ENCODE results near the gene SYK.

SYK gene

DNA sequence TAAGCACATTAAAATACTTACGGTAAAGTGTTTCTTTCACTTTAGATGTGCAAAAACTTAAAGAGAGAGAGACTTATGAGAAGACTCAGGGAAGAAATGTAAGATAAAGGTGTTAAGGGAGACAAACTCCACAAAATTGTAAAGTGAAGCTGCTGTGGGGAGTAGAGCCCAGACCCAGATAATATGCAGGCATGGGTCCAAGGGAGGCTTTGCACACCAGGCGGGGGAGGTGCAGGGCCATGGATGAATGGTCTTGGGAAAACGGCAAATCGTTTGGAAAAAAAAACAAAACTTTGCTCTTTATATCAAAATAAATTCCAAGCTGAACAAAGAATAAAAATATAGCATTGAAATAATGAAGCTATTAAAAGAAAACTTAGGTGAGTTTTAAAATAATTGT is 9.1 kb downstream of the SYK start:
- TF ChIP-seq, protein P1, sequence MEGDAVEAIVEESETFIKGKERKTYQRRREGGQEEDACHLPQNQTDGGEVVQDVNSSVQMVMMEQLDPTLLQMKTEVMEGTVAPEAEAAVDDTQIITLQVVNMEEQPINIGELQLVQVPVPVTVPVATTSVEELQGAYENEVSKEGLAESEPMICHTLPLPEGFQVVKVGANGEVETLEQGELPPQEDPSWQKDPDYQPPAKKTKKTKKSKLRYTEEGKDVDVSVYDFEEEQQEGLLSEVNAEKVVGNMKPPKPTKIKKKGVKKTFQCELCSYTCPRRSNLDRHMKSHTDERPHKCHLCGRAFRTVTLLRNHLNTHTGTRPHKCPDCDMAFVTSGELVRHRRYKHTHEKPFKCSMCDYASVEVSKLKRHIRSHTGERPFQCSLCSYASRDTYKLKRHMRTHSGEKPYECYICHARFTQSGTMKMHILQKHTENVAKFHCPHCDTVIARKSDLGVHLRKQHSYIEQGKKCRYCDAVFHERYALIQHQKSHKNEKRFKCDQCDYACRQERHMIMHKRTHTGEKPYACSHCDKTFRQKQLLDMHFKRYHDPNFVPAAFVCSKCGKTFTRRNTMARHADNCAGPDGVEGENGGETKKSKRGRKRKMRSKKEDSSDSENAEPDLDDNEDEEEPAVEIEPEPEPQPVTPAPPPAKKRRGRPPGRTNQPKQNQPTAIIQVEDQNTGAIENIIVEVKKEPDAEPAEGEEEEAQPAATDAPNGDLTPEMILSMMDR (IDR thresholded peaks at IDR 0.05; ENCODE audit: low read depth, low read length) = no peak
- no peak for TF ChIP-seq MYC (IDR thresholded peaks at IDR 0.05; ENCODE audit: low read depth, low read length)
- TF ChIP-seq MAX (IDR thresholded peaks at IDR 0.05; ENCODE audit: low read depth, low read length) = no peak
- TF ChIP-seq POLR2A (IDR thresholded peaks at IDR 0.05; ENCODE audit: extremely low read depth, insufficient read length) = no peak
- DNase-seq (ENCODE audit: low read depth) = no peak
- no peak overlapping the region for H3K4me3 ChIP-seq (ENCODE audit: low read depth, low read length)

DNA sequence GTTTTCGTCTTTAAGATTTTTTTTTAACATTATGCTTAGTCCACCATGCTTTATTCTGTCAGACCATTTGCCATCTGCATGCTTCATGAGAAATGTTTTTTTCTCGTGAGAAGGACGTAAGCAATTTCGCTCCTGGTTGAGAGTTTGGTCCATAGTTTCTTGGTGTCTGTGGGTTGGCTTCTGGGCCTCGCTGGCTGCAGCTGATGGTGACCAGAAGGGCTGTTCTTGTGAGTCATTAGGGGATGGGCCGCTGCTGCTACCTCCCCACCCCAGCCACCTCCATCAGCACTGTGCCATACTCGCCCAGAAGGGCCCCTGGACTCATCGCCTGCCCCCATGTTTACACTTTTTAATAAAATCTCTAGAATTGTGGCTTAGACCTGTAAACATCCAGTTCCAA is 11.4 kb downstream of the SYK start:
- no peak overlapping the region for H3K4me3 ChIP-seq (ENCODE audit: low read depth, low read length)
- no peak for TF ChIP-seq MYC (IDR thresholded peaks at IDR 0.05; ENCODE audit: low read depth, low read length)
- no peak for TF ChIP-seq MAX (IDR thresholded peaks at IDR 0.05; ENCODE audit: low read depth, low read length)
- TF ChIP-seq POLR2A (IDR thresholded peaks at IDR 0.05; ENCODE audit: extremely low read depth, insufficient read length) = no peak
- TF ChIP-seq, protein P1 (IDR thresholded peaks at IDR 0.05; ENCODE audit: low read depth, low read length) = no peak
- DNase-seq (ENCODE audit: low read depth) = no peak

GRCh38 chr9:90813523-90813922 is 11.9 kb downstream of the SYK start:
- TF ChIP-seq MYC (IDR thresholded peaks at IDR 0.05; ENCODE audit: low read depth, low read length) (no peak), POLR2A (IDR thresholded peaks at IDR 0.05; ENCODE audit: extremely low read depth, insufficient read length) (no peak), MAX (IDR thresholded peaks at IDR 0.05; ENCODE audit: low read depth, low read length) (no peak)
- TF ChIP-seq, protein P1 (IDR thresholded peaks at IDR 0.05; ENCODE audit: low read depth, low read length) = no peak
- H3K4me3 ChIP-seq (ENCODE audit: low read depth, low read length) = no peak overlapping the region
- no peak for DNase-seq (ENCODE audit: low read depth)

DNA sequence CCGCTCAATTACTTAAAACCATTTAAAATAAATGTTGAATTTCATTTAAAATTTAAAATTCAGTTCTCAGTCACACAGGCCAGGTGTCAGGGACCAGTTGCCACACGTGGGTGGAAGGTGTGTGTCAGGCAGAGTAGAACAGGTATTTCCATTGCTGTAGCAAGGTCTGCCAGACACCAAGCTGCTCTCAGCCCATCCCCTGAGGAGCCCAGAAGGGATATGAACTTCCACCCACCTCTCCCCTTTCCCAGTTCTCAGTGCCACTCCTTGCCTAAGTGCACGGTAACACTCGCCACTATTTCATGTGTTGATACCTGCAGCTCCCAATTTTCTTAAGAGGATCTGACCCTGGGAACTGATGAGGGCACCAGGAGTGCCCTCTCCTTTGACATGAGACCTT is 12.7 kb downstream of the SYK start:
- no peak overlapping the region for H3K4me3 ChIP-seq (ENCODE audit: low read depth, low read length)
- DNase-seq (ENCODE audit: low read depth) = no peak
- TF ChIP-seq, protein P1 (IDR thresholded peaks at IDR 0.05; ENCODE audit: low read depth, low read length) = no peak
- TF ChIP-seq MYC (IDR thresholded peaks at IDR 0.05; ENCODE audit: low read depth, low read length) (no peak), MAX (IDR thresholded peaks at IDR 0.05; ENCODE audit: low read depth, low read length) (no peak)

GRCh38 chr9:90815183-90815943 is 13.7 kb downstream of the SYK start:
- TF ChIP-seq MYC (IDR thresholded peaks at IDR 0.05; ENCODE audit: low read depth, low read length) (peak; percentile 66), MAX (IDR thresholded peaks at IDR 0.05; ENCODE audit: low read depth, low read length) (peak; percentile 97), POLR2A (IDR thresholded peaks at IDR 0.05; ENCODE audit: extremely low read depth, insufficient read length) (no peak)
- TF ChIP-seq, protein P1 (IDR thresholded peaks at IDR 0.05; ENCODE audit: low read depth, low read length) = no peak
- DNase-seq (ENCODE audit: low read depth) = peak; percentile 90
- H3K4me3 ChIP-seq (ENCODE audit: low read depth, low read length) = peak overlapping the region; percentile 41

Measured in NB4 (cell line).